T-helper 1 cell treated with Interleukin-12 subunit alpha and Interleukin-12 subunit beta and Interleukin-4 antibody, amounts not matched to agents 30 μg/mL and 1 μg/mL, for 36 hours (primary cell): ENCODE results near the gene KIAA0408.

Source experiments
- H3K27ac Mint-ChIP-seq: one replicate; pipeline ENCODE4 v1.8.0; 2021; ENCODE audit warnings: mild to moderate bottlenecking, mixed read lengths
- H3K27me3 Mint-ChIP-seq: one replicate; pipeline ENCODE4 v1.8.0; 2021; ENCODE audit warnings: low read depth, mixed read lengths
- H3K36me3 Mint-ChIP-seq: one replicate; pipeline ENCODE4 v1.8.0; 2021; ENCODE audit warnings: low read depth, mixed read lengths
- H3K4me1 Mint-ChIP-seq: one replicate; pipeline ENCODE4 v1.8.0; 2021; ENCODE audit warnings: low read depth, mixed read lengths
- H3K4me3 Mint-ChIP-seq: one replicate; pipeline ENCODE4 v1.8.0; 2021; ENCODE audit warnings: mild to moderate bottlenecking, moderate library complexity, mixed read lengths
- H3K9me3 Mint-ChIP-seq: one replicate; pipeline ENCODE4 v1.8.0; 2021; ENCODE audit warnings: mixed read lengths

Gene KIAA0408

GRCh38 chr6:127475135-127475822 lies 16.1 kb upstream of the KIAA0408 start:
- H3K36me3 Mint-ChIP-seq, result peaks cover 46% of the 10 kb centered on the region
- no peak overlapping the region for H3K4me3 Mint-ChIP-seq
- H3K27me3 Mint-ChIP-seq, result no peaks in the 10 kb centered on the region

GRCh38 chr6:127471379-127472255 lies 12.4 kb upstream of the KIAA0408 start:
- Mint-ChIP-seq H3K36me3 (peaks cover 32% of the 10 kb centered on the region), H3K4me3 (no peak overlapping the region), H3K9me3 (no peaks in the 10 kb centered on the region), H3K4me1 (no peaks in the 10 kb centered on the region), H3K27me3 (no peaks in the 10 kb centered on the region), H3K27ac (no peak overlapping the region)

More at GRCh38 chr6:127475135-127475822, 16.1 kb upstream of the KIAA0408 start:
- no peaks in the 10 kb centered on the region for H3K4me1 Mint-ChIP-seq
- no peaks in the 10 kb centered on the region for H3K9me3 Mint-ChIP-seq
- H3K27ac Mint-ChIP-seq, result no peak overlapping the region

GRCh38 chr6:127468936-127469335 lies 9.7 kb upstream of the KIAA0408 start:
- H3K27ac Mint-ChIP-seq, result no peak overlapping the region
- H3K9me3 Mint-ChIP-seq, result no peaks in the 10 kb centered on the region
- peaks cover 19% of the 10 kb centered on the region for H3K36me3 Mint-ChIP-seq
- H3K4me3 Mint-ChIP-seq, result no peak overlapping the region
- no peaks in the 10 kb centered on the region for H3K27me3 Mint-ChIP-seq
- peaks cover 4% of the 10 kb centered on the region for H3K4me1 Mint-ChIP-seq

GRCh38 chr6:127466416-127466815 lies 7.2 kb upstream of the KIAA0408 start:
- H3K36me3 Mint-ChIP-seq, result peaks cover 10% of the 10 kb centered on the region
- H3K27ac Mint-ChIP-seq, result no peak overlapping the region
- H3K27me3 Mint-ChIP-seq, result no peaks in the 10 kb centered on the region
- H3K4me3 Mint-ChIP-seq, result no peak overlapping the region
- H3K4me1 Mint-ChIP-seq, result peaks cover 4% of the 10 kb centered on the region
- no peaks in the 10 kb centered on the region for H3K9me3 Mint-ChIP-seq

- H3K27ac Mint-ChIP-seq, result no peak overlapping the region
- no peaks in the 10 kb centered on the region for H3K9me3 Mint-ChIP-seq
- H3K4me1 Mint-ChIP-seq, result peaks cover 15% of the 10 kb centered on the region
- H3K36me3 Mint-ChIP-seq, result peaks cover 6% of the 10 kb centered on the region
- H3K4me3 Mint-ChIP-seq, result no peak overlapping the region
- no peaks in the 10 kb centered on the region for H3K27me3 Mint-ChIP-seq
These were observed 5.8 kb upstream of the KIAA0408 start for GRCh38 chr6:127464881-127465459.

GRCh38 chr6:127464161-127464880 lies 5.1 kb upstream of the KIAA0408 start:
- no peak overlapping the region for H3K27ac Mint-ChIP-seq
- no peak overlapping the region for H3K4me3 Mint-ChIP-seq
- H3K9me3 Mint-ChIP-seq, result no peaks in the 10 kb centered on the region
- peaks cover 19% of the 10 kb centered on the region for H3K4me1 Mint-ChIP-seq
- H3K27me3 Mint-ChIP-seq, result no peaks in the 10 kb centered on the region
- peaks cover 4% of the 10 kb centered on the region for H3K36me3 Mint-ChIP-seq

GRCh38 chr6:127463056-127463455 lies 3.9 kb upstream of the KIAA0408 start:
- Mint-ChIP-seq H3K36me3 (peaks cover 4% of the 10 kb centered on the region), H3K27me3 (no peaks in the 10 kb centered on the region), H3K4me1 (peaks cover 19% of the 10 kb centered on the region), H3K4me3 (no peak overlapping the region), H3K27ac (no peak overlapping the region), H3K9me3 (no peaks in the 10 kb centered on the region)

GRCh38 chr6:127462376-127462775 lies 3.2 kb upstream of the KIAA0408 start:
- Mint-ChIP-seq H3K36me3 (peaks cover 4% of the 10 kb centered on the region), H3K27ac (no peak overlapping the region), H3K4me3 (no peak overlapping the region), H3K4me1 (peaks cover 19% of the 10 kb centered on the region), H3K9me3 (no peaks in the 10 kb centered on the region), H3K27me3 (no peaks in the 10 kb centered on the region)

- H3K27me3 Mint-ChIP-seq, result no peaks in the 10 kb centered on the region
- H3K9me3 Mint-ChIP-seq, result no peaks in the 10 kb centered on the region
- peaks cover 22% of the 10 kb centered on the region for H3K4me1 Mint-ChIP-seq
- peaks cover 4% of the 10 kb centered on the region for H3K36me3 Mint-ChIP-seq
- no peak overlapping the region for H3K4me3 Mint-ChIP-seq
- no peak overlapping the region for H3K27ac Mint-ChIP-seq
These were observed 1.3 kb upstream of the KIAA0408 start for GRCh38 chr6:127460465-127460864.

GRCh38 chr6:127458817-127459216 lies 372 bp downstream of the KIAA0408 start:
- no peaks in the 10 kb centered on the region for H3K27me3 Mint-ChIP-seq
- H3K4me3 Mint-ChIP-seq, result no peak overlapping the region

GRCh38 chr6:127458222-127458621 lies 967 bp downstream of the KIAA0408 start:
- H3K9me3 Mint-ChIP-seq, result no peaks in the 10 kb centered on the region
- H3K36me3 Mint-ChIP-seq, result peaks cover 4% of the 10 kb centered on the region
- no peak overlapping the region for H3K27ac Mint-ChIP-seq
- H3K4me1 Mint-ChIP-seq, result peaks cover 18% of the 10 kb centered on the region
- H3K27me3 Mint-ChIP-seq, result no peaks in the 10 kb centered on the region
- no peak overlapping the region for H3K4me3 Mint-ChIP-seq

More at GRCh38 chr6:127458817-127459216, 372 bp downstream of the KIAA0408 start:
- Mint-ChIP-seq H3K36me3 (peaks cover 2% of the 10 kb centered on the region), H3K9me3 (no peaks in the 10 kb centered on the region), H3K27ac (no peak overlapping the region), H3K4me1 (peaks cover 18% of the 10 kb centered on the region)

- no peaks in the 10 kb centered on the region for H3K9me3 Mint-ChIP-seq
- H3K4me3 Mint-ChIP-seq, result no peak overlapping the region
- H3K4me1 Mint-ChIP-seq, result peaks cover 18% of the 10 kb centered on the region
- peaks cover 4% of the 10 kb centered on the region for H3K36me3 Mint-ChIP-seq
- H3K27me3 Mint-ChIP-seq, result no peaks in the 10 kb centered on the region
- H3K27ac Mint-ChIP-seq, result no peak overlapping the region
These were observed 1.6 kb downstream of the KIAA0408 start for GRCh38 chr6:127457456-127458064.

- Mint-ChIP-seq H3K27ac (no peak overlapping the region), H3K27me3 (no peaks in the 10 kb centered on the region), H3K36me3 (peaks cover 5% of the 10 kb centered on the region), H3K4me1 (peaks cover 18% of the 10 kb centered on the region), H3K4me3 (no peak overlapping the region), H3K9me3 (no peaks in the 10 kb centered on the region)
These were observed 2.7 kb downstream of the KIAA0408 start for GRCh38 chr6:127456465-127456864.
